ENCODE measurements around the gene CIC. TPM values are rescaled to one million over a fixed set of nuclear protein-coding genes. Genes with fewer than 3 reads are reported as not detected.

CIC gene
- total RNA-seq, 4 donors from 2014 or later = 15.2 to 52.2 (median 41.5) TPM

DNA sequence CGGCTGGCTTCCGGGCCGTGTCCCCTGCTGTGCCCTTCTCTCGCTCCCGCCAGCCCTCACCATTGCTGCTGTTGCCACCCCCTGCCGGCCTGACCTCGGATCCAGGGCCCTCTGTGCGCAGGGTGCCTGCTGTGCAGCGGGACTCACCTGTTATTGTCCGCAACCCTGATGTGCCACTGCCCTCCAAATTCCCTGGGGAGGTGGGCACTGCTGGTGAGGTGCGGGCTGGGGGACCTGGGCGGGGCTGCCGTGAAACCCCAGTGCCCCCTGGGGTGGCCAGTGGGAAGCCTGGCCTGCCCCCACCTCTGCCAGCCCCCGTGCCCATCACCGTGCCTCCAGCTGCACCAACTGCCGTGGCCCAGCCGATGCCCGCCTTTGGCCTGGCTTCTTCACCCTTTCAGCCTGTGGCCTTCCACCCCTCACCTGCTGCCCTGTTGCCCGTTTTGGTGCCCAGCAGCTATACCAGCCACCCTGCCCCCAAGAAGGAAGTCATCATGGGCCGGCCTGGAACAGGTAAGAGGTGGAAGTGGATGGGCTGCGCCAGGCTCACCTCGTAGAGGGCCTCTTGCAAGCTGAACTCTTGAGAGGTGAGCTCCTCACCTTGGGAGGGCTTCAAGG lies 5.1 kb downstream of the CIC start:
- Histone ChIP-seq H3K27ac (peak overlapping the region in 3 of 4 donors; percentile 2 to 97 (median 96)), H3K36me3 (peaks cover 0 to 33% of the 10 kb centered on the region in 2 donors), H3K27me3 (no peaks in the 10 kb centered on the region), H3K9me3 (no peaks in the 10 kb centered on the region), H3K4me1 (peaks cover 60 to 72% of the 10 kb centered on the region in 2 donors), H3K4me3 (no peak overlapping the region)
- intact Hi-C loops (cut with DNase I; ENCODE audit: low total_unique reads) = no loop called here
- no peak for TF ChIP-seq POLR2A (IDR thresholded peaks at IDR 0.05)
- TF ChIP-seq, protein P1, sequence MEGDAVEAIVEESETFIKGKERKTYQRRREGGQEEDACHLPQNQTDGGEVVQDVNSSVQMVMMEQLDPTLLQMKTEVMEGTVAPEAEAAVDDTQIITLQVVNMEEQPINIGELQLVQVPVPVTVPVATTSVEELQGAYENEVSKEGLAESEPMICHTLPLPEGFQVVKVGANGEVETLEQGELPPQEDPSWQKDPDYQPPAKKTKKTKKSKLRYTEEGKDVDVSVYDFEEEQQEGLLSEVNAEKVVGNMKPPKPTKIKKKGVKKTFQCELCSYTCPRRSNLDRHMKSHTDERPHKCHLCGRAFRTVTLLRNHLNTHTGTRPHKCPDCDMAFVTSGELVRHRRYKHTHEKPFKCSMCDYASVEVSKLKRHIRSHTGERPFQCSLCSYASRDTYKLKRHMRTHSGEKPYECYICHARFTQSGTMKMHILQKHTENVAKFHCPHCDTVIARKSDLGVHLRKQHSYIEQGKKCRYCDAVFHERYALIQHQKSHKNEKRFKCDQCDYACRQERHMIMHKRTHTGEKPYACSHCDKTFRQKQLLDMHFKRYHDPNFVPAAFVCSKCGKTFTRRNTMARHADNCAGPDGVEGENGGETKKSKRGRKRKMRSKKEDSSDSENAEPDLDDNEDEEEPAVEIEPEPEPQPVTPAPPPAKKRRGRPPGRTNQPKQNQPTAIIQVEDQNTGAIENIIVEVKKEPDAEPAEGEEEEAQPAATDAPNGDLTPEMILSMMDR (IDR thresholded peaks at IDR 0.05 in 4 of 5, conservative IDR thresholded peaks at IDR 0.05 in 1 of 5) = no peak
- in situ Hi-C loops (cut with MboI; ENCODE audit: low sequenced_read_pairs in 4 of 4) = no loop called here
- ATAC-seq (no peak), DNase-seq (no peak)

DNA sequence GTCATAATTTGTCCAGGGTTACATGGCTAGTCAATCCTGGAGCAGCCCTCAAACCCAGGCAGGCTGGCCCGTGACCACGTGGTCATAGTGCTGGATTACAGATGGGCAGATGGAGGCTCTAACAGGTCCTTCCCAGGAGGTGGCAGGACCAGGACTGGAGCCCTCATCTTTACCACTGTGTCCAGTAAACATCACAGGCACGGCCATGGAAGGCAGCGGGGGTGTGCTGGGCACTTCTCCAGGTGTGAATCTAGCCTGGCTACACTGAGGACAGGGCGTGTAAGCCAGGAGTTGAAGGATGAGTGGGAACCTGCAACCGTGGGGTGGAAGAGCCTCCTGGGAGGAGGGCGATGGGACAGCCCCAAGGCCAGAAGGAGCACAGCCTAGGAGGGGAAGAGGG lies 6.1 kb downstream of the CIC start:
- Histone ChIP-seq H3K36me3 (peaks cover 0 to 33% of the 10 kb centered on the region in 2 donors), H3K9me3 (no peaks in the 10 kb centered on the region), H3K4me3 (no peak overlapping the region), H3K27me3 (no peaks in the 10 kb centered on the region), H3K27ac (peak overlapping the region; percentile 22 to 97 (median 48)), H3K4me1 (peaks cover 61 to 72% of the 10 kb centered on the region in 2 donors)
- in situ Hi-C loops (cut with MboI; ENCODE audit: low sequenced_read_pairs in 4 of 4) = no loop called here
- no peak for TF ChIP-seq POLR2A (IDR thresholded peaks at IDR 0.05)
- TF ChIP-seq, protein P1 (IDR thresholded peaks at IDR 0.05 in 4 of 5, conservative IDR thresholded peaks at IDR 0.05 in 1 of 5) = no peak
- intact Hi-C loops (cut with DNase I; ENCODE audit: low total_unique reads) = no loop called here
- DNase-seq (no peak), ATAC-seq (no peak)

DNA sequence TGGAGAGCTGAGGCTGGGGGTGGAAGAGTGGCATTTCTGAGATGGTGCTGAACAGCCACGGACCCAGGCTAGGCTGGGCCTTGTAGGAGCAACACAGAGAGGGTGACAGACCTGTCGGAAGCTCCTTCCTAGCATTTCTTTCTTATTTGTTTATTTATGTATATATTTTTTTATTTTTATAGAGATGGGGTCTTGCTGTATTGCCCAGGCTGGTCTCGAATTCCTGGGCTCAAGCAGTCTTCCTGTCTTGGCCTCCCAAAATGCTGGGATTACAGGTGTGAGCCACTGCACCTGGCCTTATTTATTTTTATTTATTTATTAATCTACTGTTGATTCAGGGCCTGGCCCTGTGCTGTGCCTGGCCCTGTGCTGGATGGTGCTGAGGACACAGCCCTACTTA lies 6.5 kb downstream of the CIC start:
- ATAC-seq = no peak
- Histone ChIP-seq H3K36me3 (peaks cover 0 to 33% of the 10 kb centered on the region in 2 donors), H3K4me3 (no peak overlapping the region)

DNA sequence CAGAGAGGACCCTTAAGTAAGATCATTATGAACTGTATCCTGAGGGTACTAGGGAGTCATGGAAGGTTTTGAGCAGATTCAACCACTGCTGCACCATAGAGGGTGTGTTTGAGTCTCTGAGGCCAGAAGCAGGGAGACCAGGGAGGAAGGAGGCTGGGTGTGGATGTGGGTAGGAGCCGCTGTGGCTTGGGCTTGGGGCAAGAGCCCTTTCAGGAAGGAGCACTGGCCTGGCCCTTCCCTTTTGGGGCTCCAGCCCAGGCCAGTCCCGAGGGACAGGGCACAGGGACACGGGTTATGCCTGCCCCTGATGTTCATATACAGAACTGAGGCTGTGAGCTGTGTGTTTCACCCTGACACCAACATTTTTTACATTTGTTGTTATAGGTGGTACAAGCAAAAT lies 7.2 kb downstream of the CIC start:
- intact Hi-C loops (cut with DNase I; ENCODE audit: low total_unique reads) = no loop called here
- peak overlapping the region in 3 of 4 donors; percentile 95 to 97 (median 95) for H3K27ac ChIP-seq
- no peak for DNase-seq
- no peaks in the 10 kb centered on the region for H3K9me3 ChIP-seq
- no peaks in the 10 kb centered on the region for H3K27me3 ChIP-seq
- peaks cover 0 to 33% of the 10 kb centered on the region in 2 donors for H3K36me3 ChIP-seq
- ATAC-seq = no peak
- peaks cover 53 to 67% of the 10 kb centered on the region in 2 donors for H3K4me1 ChIP-seq
- in situ Hi-C loops (cut with MboI; ENCODE audit: low sequenced_read_pairs in 4 of 4) = no loop called here
- H3K4me3 ChIP-seq = no peak overlapping the region
- TF ChIP-seq, protein P1 (IDR thresholded peaks at IDR 0.05 in 4 of 5, conservative IDR thresholded peaks at IDR 0.05 in 1 of 5) = no peak
- TF ChIP-seq POLR2A (IDR thresholded peaks at IDR 0.05) = no peak

More for the DNA sequence above, 6.5 kb downstream of the CIC start:
- no peak for TF ChIP-seq POLR2A (IDR thresholded peaks at IDR 0.05)
- TF ChIP-seq, protein P1 (IDR thresholded peaks at IDR 0.05 in 4 of 5, conservative IDR thresholded peaks at IDR 0.05 in 1 of 5) = no peak
- Histone ChIP-seq H3K9me3 (no peaks in the 10 kb centered on the region), H3K4me1 (peaks cover 56 to 68% of the 10 kb centered on the region in 2 donors), H3K27me3 (no peaks in the 10 kb centered on the region), H3K27ac (peak overlapping the region; percentile 39 to 97 (median 76))
- DNase-seq = no peak
- in situ Hi-C loops (cut with MboI; ENCODE audit: low sequenced_read_pairs in 4 of 4) = no loop called here
- intact Hi-C loops (cut with DNase I; ENCODE audit: low total_unique reads) = no loop called here
